Fibroblast of skin of back (primary cell): Measurements from ENCODE around the gene MSI2.

Experiments
- DNase-seq: peaks from one replicate; pipeline ENCODE4 v3.0.0-alpha.2; 2013

MSI2 gene

DNA sequence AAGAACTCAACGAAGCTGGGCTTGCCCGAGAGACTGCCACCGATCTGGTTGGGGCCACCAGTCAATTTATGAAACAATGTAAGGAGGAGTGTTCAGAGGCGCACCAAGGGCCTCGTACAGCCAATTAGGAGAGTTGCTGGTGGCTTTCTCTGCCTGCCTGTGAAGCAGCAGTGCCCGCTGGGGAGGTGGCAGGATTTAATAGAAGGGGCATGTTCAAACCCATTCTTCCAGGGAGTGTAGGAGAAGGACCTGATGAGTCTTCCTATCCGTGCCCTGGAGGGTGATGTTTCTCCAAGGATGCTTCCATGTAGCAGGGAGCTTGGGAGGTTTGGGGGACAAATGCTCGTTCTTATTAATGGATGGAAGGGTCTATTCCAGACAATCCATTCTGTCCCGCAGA is 310.4 kb downstream of the MSI2 start:
- DNase-seq, result no peak

DNA sequence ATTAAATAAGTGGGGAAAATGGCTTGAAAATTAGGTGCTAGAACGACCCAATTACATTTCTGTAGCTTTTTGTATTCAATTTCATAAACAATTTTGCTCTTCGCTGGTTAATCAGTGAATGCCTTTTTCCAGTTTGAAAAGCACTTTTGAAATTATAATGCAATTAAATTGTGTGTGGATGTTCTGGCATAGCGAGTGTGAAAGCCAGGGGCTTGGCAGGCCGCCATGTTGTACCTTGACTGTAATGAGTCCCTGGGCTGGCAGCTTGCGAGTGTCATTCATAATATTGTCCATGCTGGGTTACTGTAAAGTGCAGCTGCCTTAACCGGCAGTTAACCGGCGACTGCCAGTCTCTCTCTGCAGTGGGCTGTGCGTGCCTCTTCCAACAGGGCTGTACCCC is 310.9 kb downstream of the MSI2 start:
- DNase-seq, result no peak

DNA sequence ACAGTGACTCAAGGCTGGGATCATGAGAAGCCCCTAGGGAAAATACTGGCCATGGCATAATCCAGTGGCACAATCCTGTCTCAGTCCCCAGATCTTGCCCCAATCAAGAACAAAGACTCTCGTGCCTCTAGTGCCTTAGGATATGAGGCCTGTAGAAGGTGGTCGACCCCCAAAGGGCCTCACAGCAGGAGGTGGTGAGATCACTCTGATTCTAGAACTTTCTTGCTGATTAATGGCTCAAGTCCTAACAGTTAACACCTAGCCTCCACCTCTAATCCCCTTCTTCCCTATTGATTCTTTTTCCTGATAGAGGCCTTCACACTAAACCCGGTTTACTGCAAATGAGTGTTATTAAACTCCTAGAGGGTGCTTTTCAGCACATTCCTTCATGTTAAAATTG is 312.0 kb downstream of the MSI2 start:
- DNase-seq, result no peak

DNA sequence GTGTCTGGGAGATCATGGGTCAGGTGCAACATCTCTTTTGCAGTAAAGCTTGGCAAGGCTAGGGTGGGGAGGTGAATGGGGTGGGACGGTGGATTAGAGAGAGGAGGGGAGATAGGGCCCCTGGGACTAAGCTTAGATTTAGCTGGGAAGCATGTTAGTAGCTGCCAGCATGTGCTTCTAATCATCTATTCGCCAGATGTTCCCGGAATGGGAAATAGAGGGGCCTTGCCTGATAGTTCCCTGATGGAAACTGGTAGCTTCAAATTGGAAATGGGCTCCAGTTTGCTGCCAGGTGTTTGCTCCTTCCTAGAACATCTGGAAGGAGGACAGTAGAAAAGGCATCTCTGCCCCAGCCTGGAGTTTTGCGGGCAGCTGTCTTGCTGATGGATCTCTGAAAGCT is 312.7 kb downstream of the MSI2 start:
- DNase-seq, result no peak

DNA sequence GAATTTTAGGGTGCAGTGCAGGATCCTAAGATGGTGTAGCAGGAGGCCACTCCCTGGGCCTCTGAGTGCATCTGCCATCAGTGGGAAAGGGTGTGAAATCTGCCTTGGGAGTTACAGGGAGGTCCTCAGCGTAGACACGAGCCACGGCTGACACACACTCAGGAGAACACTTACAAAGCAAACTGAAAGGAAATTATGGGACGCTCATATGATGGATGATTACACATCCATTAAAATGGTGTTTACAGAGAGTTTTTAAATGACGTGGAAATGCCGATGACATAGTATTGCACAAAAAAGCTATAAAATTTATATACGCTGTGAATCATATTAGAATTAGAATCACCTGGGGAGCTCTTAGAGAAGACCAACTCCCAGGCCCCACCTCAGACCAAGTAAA is 313.5 kb downstream of the MSI2 start:
- DNase-seq, result no peak

DNA sequence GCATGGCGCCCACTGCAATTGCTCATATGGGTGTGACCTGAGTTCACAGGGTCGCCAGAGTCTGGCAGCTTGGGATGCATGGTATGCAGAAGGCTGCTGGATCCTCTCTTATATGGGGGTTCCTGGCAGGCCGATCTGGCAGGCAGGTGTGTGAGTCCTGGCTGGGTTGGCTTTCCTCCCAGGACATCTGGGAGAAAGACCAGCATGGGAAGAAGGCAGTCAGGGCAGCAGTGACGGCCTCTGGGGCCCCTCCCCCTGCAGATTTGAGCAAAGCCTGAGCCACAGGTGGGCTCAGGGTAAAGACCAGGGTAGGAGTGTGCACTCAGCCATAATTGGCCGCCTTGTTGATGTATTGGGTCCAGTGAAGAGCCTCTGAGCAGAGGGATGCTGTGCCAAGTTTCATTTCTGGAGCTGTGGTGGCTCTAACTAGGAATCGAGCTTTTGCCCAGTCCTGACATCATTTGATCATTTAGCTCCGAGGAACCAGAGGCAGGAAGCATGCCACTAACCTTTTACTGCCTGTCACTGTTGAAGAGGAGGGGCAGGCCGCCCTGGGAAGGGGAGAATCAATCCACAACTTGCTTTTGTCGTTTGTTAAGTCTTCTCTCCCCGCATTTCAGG is 314.5 kb downstream of the MSI2 start:
- no peak for DNase-seq

DNA sequence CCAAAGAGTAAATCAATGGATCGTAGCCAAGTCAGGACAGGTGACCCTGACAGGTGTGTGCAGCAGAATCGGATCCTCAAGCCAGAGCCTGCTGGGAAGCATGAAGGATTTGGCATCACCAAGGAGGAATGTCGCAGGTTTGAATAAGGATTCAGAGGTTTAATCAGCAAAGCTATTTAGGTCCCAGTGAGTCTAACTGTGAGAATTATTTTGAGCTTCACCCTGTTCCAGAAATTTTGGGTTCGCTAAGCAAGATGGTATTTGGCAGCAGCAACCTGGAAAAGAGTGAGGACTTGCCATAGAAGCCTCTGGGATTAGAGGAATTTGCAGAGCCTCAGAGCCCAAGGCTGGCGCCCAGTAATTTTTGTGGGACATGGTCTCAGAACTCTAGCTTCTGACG is 315.7 kb downstream of the MSI2 start:
- DNase-seq, result no peak

DNA sequence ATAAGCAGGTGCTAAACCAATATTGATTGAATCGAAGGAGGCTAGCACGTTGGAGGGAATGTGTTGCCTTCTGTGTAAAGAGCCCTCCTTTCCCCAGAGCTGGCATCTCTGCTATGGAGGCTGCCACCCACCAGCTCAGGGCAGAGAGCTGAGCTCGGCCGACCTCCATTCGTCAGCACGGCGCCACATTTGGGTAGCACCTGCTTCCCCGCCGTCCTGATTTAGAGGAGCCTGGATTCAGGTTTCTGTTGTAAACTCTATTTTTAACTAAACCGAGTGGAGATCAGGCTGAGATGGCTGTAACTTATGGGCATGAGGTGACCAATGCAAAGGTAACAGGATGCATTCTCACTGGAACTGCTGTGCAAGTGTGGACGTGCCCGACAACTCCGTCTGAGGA is 316.3 kb downstream of the MSI2 start:
- DNase-seq, result no peak

DNA sequence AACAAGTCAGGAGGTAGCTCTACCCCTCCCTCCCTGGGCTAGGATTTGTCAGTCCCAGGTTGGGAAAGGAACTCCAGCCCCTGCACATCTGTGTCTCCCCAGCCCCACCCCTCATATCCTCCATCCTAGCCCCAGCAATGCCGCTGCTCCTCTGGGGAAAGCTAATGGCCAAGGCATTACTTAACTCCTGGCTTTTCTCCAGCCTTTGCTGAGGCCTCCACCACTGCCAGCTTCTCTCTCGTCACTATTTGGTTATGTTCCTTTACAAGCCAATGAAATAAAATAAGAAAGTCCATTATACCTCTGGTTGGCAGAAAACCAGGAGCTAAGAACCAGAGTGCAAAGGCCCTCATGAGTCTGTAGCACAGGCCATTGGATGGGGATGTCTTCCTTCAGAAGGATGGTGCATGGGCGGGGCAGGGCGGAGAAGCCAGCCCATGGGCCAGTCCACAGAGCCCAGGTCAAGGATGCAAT is 317.8 kb downstream of the MSI2 start:
- no peak for DNase-seq

DNA sequence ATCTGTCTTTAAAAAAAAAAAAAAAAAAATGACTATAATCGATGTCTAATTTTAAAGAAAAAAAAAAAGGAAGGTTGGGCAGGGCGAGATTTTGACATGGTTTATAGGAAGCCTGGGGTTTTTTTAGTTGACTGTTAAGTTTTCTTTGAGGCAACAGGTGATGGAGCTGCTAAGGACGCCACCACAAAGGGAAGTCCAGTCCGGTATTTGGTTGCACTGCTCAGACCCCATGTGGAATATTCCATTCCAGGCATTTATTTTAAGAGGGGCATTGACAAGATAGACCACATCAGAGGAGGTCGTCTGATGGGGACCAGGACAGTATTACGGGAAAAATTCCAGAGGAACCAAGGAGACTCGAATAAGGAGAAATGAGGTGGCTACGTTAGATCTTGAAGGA is 320.4 kb downstream of the MSI2 start:
- DNase-seq, result no peak

DNA sequence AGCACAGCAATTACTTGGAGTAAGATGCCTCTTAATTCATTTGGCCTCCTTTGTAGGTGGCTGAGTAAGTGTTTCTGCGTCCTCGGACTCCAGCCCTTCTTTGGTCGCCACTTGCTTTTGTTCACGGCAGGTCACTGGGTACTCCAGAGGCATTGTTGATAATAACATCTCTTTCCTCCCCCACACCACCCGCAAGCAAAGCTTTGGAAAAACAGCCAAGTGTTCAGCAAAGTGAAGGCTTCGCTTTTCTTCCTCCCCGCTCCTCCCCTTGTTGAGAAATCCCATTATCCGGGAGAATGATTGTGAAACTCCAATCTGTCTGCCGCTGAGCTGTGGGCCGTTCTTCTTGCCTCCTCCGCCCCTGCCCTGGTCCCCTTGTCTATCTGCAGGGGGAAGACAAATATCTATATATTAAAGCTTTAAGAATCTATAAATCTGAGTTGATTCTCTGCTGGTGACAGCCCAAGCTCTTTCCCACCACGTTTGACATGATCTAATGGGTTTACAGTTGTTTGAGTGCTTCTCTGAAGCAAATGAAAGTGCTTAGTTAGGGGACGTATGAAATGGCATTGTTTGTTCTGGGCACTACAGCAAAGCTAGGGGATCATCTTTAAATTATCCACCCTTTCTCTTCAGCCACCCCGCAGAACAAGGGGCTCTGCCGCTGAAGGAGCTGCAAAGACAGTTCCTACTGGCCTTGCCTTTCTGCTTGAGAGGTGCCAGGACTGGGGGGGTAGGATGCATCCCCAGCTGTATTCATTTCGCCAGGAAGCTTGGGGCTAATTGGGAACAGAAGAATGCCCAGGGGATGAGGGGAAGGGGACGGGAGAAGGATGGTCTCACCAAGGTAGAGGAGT is 321.7 kb downstream of the MSI2 start:
- DNase-seq, result no peak

DNA sequence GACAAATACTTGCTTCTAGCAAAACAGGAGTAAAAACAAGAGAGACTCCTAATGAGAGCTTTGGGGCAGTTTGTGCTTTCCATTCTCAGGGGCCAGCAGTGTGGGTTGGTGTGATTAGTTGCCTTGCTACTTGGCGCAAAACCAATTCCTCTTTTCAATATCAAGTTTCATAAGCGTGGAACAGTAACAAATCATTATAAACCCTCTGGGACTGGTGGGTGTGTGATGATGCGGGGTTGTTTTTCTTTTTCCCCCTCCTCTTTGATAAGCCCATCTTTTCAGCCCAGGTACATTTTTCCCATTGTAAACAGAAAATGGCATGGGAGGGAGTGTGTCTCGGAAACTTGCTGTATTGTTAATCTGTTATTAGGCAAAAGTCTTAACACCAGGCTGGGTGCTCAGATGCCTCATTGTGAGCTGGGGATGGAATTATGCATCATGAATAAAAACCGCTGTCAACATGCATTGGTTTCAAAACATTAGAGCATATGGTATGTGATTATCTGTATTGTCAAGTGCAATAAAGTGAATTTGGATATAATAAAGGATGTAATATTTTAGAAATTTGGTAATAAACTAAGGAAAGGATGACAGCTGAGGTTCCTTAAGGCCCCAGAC is 322.4 kb downstream of the MSI2 start:
- no peak for DNase-seq

DNA sequence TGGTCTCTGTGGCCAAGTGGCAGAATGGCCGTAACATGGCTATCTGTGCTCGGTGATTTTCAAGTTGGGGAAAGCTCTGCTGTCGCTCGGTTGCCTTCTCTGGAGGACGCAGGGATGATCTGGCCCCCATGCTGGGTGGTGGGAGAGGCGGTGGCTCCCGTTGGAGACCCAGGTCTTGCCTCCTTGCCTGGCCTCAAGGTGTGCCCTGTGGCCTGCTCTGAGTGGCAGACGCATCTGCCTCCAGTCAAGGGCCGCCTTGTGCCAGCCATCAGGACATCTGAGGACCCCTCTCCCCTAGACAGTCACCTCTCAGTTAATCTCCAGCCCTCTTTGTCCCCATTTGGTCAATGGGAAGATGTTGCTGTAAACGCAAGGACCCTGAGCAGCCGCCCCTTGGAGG is 322.9 kb downstream of the MSI2 start:
- no peak for DNase-seq

DNA sequence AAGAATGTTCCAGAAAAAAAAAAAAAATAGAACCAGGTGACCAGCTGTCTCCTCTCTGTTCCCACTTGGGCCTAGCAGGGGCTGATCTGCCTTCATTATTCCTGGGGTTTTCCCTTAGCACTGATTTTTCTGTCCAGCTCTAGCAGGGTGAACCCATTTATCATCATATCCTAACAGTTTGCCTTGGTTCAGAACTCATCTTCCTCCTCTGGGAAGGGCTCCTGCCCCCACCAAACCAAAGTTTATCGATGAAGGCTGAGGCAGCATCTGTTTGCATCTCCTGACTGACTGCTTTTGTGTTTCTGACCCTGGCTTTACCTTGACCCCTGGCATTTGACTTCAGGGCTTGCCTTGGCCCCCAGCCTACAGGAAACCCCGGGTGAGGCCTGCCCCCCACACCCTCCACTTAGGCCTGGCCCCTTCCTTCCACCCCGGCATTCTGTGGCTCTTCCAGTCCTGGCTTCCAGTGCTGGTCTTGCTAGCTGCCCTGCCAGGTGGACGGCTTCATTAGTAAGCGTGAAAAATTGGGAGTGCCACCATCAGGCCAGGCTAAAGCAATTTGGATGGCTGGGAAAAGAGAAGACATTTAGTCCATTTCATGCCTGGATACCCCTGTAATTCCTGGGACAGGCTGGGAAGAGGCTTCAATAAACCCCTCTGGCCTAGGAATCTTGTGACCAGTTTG is 323.9 kb downstream of the MSI2 start:
- DNase-seq, result no peak

DNA sequence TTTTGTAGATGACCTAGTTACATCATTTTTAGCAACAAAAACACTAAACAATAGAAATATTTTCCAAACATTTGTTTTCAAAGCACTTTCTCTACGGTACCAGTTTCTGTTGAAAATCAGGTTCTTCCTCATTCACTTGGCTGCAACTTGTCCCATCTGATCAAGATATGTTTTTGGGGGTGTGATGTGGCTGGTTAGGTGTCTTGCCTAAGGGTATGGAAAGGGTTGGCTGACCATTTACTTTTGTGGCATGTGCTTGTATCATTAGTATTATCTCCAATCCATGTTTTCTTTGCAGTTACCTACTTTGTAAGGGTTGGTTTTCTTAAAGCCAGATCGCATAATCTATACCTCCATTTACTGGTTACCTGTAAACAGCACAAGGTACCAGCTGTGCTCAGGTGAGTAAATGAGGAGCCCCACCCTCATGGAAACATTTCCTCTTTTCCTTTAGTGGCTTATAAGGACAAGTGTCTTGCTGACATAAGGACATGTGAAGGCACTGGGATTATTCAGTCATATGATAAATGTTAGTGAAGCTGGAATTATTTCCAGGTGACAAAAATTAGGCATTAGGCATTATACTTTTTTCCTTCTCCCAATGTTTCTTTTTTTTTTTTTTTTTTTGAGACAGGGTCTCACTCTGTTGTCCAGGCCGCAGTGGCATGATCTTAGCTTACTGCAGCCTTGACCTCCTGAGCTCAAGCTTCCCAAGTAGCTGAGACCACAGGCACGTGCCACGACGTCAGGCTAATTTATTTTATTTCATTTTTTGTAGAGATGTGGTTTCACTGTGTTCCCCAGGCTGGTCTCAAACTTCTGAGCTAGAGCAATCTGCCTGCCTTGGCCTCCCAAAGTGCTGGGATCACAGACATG is 326.8 kb downstream of the MSI2 start:
- DNase-seq, result no peak

DNA sequence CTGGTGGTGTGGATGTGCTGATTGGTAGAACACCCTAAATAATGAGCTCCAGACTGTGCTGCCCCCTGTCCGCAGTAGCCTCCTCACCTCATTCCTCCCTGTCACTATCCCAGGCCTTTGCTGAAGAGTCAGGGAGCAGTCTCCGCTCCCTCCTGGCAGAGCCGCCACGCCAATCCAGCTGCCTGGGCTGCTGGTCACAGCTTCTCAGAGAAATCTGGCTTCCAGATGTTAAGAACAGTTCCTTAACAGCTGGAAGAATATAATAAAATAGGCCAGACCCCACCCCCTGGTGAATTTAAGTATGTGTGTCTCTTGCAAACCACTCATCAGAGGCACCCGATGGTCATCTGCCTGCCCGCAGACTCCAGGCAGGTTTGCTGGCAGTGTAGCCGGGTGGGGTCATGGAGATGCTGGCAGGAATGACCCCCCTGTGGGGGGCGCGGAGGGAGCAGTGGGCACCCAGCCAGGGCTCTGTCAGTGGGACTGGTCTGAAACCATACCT is 327.8 kb downstream of the MSI2 start:
- DNase-seq, result no peak

DNA sequence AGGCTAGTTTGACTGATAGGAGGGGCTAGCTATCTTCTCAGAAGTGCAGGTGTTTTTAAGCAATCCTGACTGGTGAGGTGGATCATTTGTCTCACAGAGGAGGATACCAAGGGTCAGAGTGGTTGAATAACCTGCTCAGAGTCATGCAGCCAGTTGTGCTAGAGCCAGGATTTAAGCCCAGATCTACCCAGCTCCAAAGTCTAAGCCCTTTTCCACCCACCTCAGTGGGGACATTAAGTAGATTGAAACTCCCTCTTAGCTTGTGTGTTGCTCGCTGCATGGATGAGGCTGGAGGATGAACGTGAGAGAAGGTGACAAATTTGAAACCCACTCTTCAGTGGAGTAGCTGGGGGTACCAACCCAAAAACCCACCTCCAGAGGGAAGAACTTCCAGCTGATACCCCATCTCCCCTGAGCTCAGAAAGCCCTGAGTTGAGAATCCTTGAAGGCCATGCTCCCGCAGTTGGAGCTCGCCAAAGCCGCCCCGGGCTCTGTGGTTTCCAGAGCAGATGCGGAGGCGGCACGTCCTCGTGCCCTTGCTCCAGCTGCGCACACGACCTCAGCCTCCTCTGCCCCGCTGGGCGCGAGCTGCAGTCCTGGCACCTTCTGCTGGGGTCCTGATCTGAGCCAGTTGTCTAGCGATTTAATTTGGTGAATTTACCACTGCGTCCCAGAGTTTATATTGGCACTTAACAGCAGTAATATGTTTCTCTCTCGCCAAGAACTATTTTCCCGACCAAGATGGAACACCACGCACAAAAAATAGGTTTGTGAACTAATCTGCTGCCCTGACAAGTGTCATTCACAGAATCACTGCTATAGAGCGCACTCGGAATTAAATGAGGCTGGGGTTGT is 329.2 kb downstream of the MSI2 start:
- no peak for DNase-seq

DNA sequence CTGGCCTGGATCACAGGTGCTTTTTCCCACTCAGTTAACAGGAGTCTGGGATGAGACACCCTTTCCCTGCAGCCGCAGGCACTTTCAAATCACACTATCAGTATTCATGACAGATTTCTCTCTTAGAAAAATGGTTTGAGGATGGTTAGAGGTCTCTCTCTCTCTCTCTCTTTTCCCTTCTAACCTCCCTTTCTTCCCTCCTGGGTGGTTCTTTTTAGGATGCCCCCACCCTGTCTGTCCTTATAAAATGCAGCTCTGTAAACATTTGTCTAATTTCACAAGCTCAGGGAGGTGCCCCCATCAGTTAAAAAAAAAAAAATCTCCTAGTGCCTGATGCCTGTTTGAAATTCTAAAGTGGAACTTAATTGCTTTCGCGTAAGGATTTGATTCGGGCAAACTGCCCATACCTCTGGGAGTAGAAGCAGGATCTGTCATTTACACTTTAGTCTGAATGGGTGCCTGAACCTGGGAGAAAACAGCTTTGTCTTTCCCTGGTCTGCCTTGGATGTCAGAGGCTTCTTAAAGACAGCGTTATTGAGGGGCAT is 329.9 kb downstream of the MSI2 start:
- DNase-seq, result no peak

DNA sequence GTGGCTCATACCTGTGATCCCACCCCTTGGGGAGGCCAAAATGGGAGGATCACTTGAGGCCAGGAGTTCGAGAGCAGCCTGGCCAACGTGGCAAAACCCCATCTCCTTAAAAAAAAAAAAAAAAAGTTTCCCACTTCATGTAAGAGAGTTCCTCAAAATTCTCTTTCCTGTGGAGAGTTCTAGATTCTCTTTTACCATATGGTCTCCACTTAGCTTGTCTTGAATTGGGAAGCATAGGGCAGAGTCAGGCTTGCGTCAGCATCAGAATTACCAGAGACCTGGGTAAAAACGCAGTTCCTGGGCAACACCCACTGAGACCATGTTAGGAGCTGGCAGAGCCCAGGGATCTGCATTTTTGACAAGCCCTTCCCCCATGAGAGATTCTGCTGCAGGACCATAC is 330.4 kb downstream of the MSI2 start:
- no peak for DNase-seq

DNA sequence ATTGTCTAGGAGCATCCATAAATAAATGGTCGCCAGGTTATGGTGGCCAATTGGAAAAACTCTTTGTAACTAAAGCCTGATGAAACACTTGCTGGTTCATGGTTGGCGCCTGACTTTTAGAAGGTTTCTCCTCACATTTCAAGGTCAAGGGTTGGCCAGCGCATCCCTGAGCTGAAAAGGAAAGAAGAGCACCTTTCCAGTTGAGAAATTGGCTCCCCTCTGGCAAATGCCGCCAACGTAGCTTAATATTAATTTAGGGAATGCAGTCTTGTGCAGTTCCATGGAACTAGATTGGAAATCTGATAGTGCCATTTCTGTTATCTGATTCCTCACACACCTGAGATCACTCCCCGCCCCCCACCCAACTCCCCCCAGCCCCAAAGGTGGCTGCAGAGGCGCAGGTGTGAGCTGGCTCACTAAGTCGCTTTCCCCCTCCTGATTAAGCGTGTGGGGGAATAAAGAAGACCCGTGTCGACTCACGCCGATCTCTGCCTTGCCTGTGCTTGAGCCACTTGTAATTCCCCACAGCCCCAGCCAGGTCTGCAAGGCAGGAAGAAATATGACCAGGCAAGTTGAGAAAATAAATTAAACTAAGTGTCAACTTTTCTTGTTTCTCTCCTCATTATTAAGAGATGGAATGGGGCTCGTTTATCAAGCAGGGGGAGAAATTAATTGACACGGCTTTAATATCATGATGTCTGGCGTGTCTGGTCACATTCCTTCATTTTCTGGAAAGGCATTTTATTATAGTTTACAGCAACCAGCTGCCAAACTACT is 331.1 kb downstream of the MSI2 start:
- no peak for DNase-seq
